SK-N-SH treated with all-trans-retinoic acid at 6 μM for 48 hours (cell line): ENCODE results near the gene MRPS34.
A peak's percentile ranks its signal among the peaks of the same experiment; 100 is the strongest.

Experiments used
- ATAC-seq: fragments of 200-7000 bp; cut with Tn5 transposase; 3 replicates; pipeline ENCODE4 v1.9.1; 2020; ENCODE audit warnings: mild to moderate bottlenecking, moderate library complexity
- ARNTL ChIP-seq: fragments of 450-650 bp; formaldehyde crosslinking; IDR thresholded peaks from 2 replicates; pipeline ENCODE4 v1.5.0; 2020; ENCODE audit warnings: low read depth, mild to moderate bottlenecking, moderate library complexity, borderline replicate concordance
- BACH2 ChIP-seq: fragments of 250-450 bp; sonication (Bioruptor Pico); IDR thresholded peaks from 2 replicates; pipeline ENCODE4 v1.9.0; 2021; ENCODE audit warnings: mild to moderate bottlenecking, borderline replicate concordance
- CREB5 ChIP-seq: fragments of 250-450 bp; sonication (Bioruptor Pico); IDR thresholded peaks from 2 replicates; pipeline ENCODE4 v1.5.1; 2020; ENCODE audit warnings: low read depth, mild to moderate bottlenecking, moderate library complexity
- CSDC2 ChIP-seq: fragments of 250-450 bp; sonication (Bioruptor Pico); IDR thresholded peaks from 2 replicates; pipeline ENCODE4 v1.5.0; 2020; ENCODE audit warnings: mild to moderate bottlenecking, moderate library complexity
- CSRNP3 ChIP-seq: fragments of 250-450 bp; sonication (Bioruptor Pico); IDR thresholded peaks from 2 replicates; pipeline ENCODE4 v1.5.1; 2021; ENCODE audit warnings: mild to moderate bottlenecking, moderate library complexity
- ESRRG ChIP-seq: fragments of 250-450 bp; sonication (Bioruptor Pico); IDR thresholded peaks from 2 replicates; pipeline ENCODE4 v1.6.1; 2021; ENCODE audit warnings: mild to moderate bottlenecking
- GLIS3 ChIP-seq: fragments of 250-450 bp; sonication (Bioruptor Pico); IDR thresholded peaks from 2 replicates; pipeline ENCODE4 v1.5.0; 2020; ENCODE audit warnings: mild to moderate bottlenecking, moderate library complexity
- ISL1 ChIP-seq: fragments of 250-450 bp; sonication (Bioruptor Pico); IDR thresholded peaks from 2 replicates; pipeline ENCODE4 v2.1.2; 2022; ENCODE audit warnings: mild to moderate bottlenecking, moderate library complexity
- PATZ1 ChIP-seq: fragments of 250-450 bp; sonication (Bioruptor Pico); IDR thresholded peaks from 2 replicates; pipeline ENCODE4 v1.8.0; 2020; ENCODE audit warnings: mild to moderate bottlenecking, moderate library complexity, borderline replicate concordance
- POU6F1 ChIP-seq: fragments of 250-450 bp; sonication (Bioruptor Pico); IDR thresholded peaks from 2 replicates; pipeline ENCODE4 v1.8.0; 2021; ENCODE audit warnings: low read depth, mild to moderate bottlenecking, moderate library complexity, borderline replicate concordance
- PPARA ChIP-seq: fragments of 250-450 bp; sonication (Bioruptor Pico); IDR thresholded peaks from 2 replicates; pipeline ENCODE4 v1.5.0; 2020; ENCODE audit warnings: mild to moderate bottlenecking, borderline replicate concordance
- RARB ChIP-seq: fragments of 250-450 bp; sonication (Bioruptor Pico); IDR thresholded peaks from 2 replicates; pipeline ENCODE4 v1.8.0; 2021; ENCODE audit warnings: mild to moderate bottlenecking, moderate library complexity
- TOX ChIP-seq: fragments of 250-450 bp; sonication (Bioruptor Pico); IDR thresholded peaks from 2 replicates; pipeline ENCODE4 v1.8.0; 2021; ENCODE audit warnings: mild to moderate bottlenecking, moderate library complexity, borderline replicate concordance
- TSHZ2 ChIP-seq: fragments of 250-450 bp; sonication (Bioruptor Pico); IDR thresholded peaks from 2 replicates; pipeline ENCODE4 v1.5.0; 2020; ENCODE audit warnings: mild to moderate bottlenecking, moderate library complexity
- ZFP3 ChIP-seq: fragments of 250-450 bp; sonication (Bioruptor Pico); IDR thresholded peaks from 2 replicates; pipeline ENCODE4 v1.5.0; 2020; ENCODE audit warnings: mild to moderate bottlenecking, moderate library complexity
- ZFP30 ChIP-seq: fragments of 450-650 bp; formaldehyde crosslinking; IDR thresholded peaks from 2 replicates; pipeline ENCODE4 v1.5.0; 2022; ENCODE audit warnings: mild to moderate bottlenecking, moderate library complexity
- ZNF565 ChIP-seq: fragments of 450-650 bp; formaldehyde crosslinking; conservative IDR thresholded peaks from 2 replicates; pipeline ENCODE4 v1.5.0; 2020; ENCODE audit warnings: low read depth, mild to moderate bottlenecking, moderate library complexity
- ZNF70 ChIP-seq: fragments of 450-650 bp; formaldehyde crosslinking; IDR thresholded peaks from 2 replicates; pipeline ENCODE4 v1.5.0; 2020; ENCODE audit warnings: mild to moderate bottlenecking, moderate library complexity
- ZNF8 ChIP-seq: fragments of 450-650 bp; formaldehyde crosslinking; IDR thresholded peaks from 2 replicates; pipeline ENCODE4 v1.5.0; 2020; ENCODE audit warnings: mild to moderate bottlenecking, moderate library complexity

Gene MRPS34

GRCh38 chr16:1771188-1771863 lies 1.6 kb downstream of the MRPS34 start, which contains the start of gene NME3:
Gene NME3, minus strand, starts transcription at chr16:1771543. Its CDS starts 9 bp downstream, at chr16:1771534.
- TF ChIP-seq ISL1 (CRISPR knock-in tag), result no peak
- TF ChIP-seq BACH2, result no peak
- ATAC-seq, result peak; percentile 53

- peak; percentile 2 for ATAC-seq
- no peak for TF ChIP-seq TOX (CRISPR knock-in tag)
- no peak for TF ChIP-seq POU6F1
- no peak for TF ChIP-seq CSDC2 (CRISPR knock-in tag)
- no peak for TF ChIP-seq ZNF70 (CRISPR knock-in tag)
- TF ChIP-seq ESRRG (CRISPR knock-in tag), result no peak
- TF ChIP-seq ISL1 (CRISPR knock-in tag), result no peak
- no peak for TF ChIP-seq RARB (CRISPR knock-in tag)
- TF ChIP-seq GLIS3 (CRISPR knock-in tag), result no peak
- TF ChIP-seq ZFP3, result no peak
- TF ChIP-seq PATZ1 (CRISPR knock-in tag), result no peak; the same call in 1 of the 2 replicates
- TF ChIP-seq ZNF8 (CRISPR knock-in tag), result no peak
- no peak for TF ChIP-seq ARNTL (CRISPR knock-in tag)
These were observed 2.4 kb downstream of the MRPS34 start for GRCh38 chr16:1770328-1771187.

GRCh38 chr16:1769402-1770300 lies 3.3 kb downstream of the MRPS34 start:
- no peak for ATAC-seq
- TF ChIP-seq ZFP30 (CRISPR knock-in tag) (no peak), GLIS3 (CRISPR knock-in tag) (no peak; the same call in 1 of the 2 replicates), RARB (CRISPR knock-in tag) (no peak), BACH2 (no peak), ZNF565 (CRISPR knock-in tag) (no peak), POU6F1 (no peak), ARNTL (CRISPR knock-in tag) (no peak), ZFP3 (no peak), CSDC2 (CRISPR knock-in tag) (no peak), PPARA (no peak), TSHZ2 (CRISPR knock-in tag) (no peak), CREB5 (CRISPR knock-in tag) (no peak), ESRRG (CRISPR knock-in tag) (no peak), PATZ1 (CRISPR knock-in tag) (no peak), ZNF8 (CRISPR knock-in tag) (no peak), CSRNP3 (no peak)
